K562 (cell line): ENCODE data around the gene CD68.

ENCODE experiments used
- FOXK2 ChIP-seq, 2 experiments: fragments of 450-650 bp; IDR thresholded peaks in 1 of 2; conservative IDR thresholded peaks in 1 of 2; 2 replicates each; pipeline ENCODE4 v1.6.1; 2016; ENCODE audit warnings: low read depth in 2 of 2, mild to moderate bottlenecking in 1 of 2
- ZKSCAN8 ChIP-seq: fragments of 200-800 bp; sonication (Bioruptor generic); IDR thresholded peaks from 2 replicates; pipeline ENCODE4 v1.6.1; 2016; ENCODE audit warnings: missing genetic modification characterization, missing compliant biosample characterization

DNA sequence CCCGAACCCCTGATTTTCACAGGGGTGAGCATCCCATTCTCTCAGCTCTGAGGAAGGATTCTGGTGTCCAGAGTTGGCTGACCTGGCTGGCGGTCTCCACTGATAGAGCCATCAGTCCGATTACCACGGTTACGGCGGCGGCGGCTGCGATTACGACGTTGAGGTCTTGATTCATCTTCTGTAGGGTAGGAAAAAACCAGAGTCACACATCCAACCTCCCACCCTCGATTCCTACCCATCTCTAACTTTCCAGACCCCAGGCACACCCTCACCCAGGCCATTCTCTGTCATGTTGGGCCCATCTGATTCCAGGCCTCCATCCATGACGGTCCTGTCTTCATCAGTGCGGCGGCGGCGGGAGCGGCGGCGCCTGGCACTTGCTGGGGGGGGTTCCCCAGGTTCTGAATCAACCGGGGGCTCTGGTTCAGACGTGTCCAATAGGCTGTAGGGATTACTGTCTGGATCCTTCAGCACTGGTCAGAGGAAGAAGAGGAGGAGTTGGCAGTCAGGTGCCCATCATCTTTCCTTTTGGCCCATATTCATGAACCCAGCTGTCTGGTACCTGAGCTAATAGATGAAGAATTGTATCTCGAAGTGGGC is 13.1 kb downstream of the CD68 start:
- TF ChIP-seq FOXK2 (conservative IDR thresholded peaks at IDR 0.05 in 1 of 2, IDR thresholded peaks at IDR 0.05 in 1 of 2; ENCODE audit: low read depth in 2 of 2) (no peak), ZKSCAN8 (CRISPR knock-in tag) (no peak)
